ENCODE data around the gene FILIP1. TPM values are rescaled to one million over a fixed set of nuclear protein-coding genes. Genes with fewer than 3 reads are reported as not detected.

The FILIP1 gene
- total RNA-seq, 6 experiments from 2014 or later, result 0.09 to 0.24 (median 0.12) TPM

DNA sequence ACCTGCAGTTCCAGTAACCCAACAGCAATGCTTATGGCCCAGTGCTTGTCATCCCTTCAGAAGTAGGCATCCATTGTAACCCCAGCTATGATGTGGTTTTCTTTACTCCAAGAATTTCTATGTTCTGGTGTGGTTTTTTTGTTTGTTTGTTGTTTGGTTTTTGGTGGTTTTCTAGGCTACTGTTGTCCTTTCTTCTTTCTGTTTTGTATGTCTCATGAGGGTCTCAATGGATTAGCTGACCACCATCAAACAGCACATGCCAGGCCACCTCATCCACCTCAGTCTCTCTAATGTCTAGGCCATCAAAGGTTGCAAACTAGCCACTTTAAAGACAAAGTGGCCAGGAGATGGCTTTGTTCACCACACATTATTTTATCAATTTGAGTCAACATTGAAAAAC is 149.6 kb downstream of the FILIP1 start:
- no peak for DNase-seq
- Mint-ChIP-seq H3K27me3 (ENCODE audit: insufficient read depth) (no peaks in the 10 kb centered on the region; the same call in none of the 2 replicates), H3K27ac (no peak overlapping the region), H3K9me3 (no peaks in the 10 kb centered on the region), H3K4me3 (no peak overlapping the region), H3K36me3 (ENCODE audit: low read depth) (no peaks in the 10 kb centered on the region), H3K4me1 (ENCODE audit: low read depth) (no peaks in the 10 kb centered on the region; the same call in 1 of the 2 replicates)
- TF ChIP-seq, protein P1, sequence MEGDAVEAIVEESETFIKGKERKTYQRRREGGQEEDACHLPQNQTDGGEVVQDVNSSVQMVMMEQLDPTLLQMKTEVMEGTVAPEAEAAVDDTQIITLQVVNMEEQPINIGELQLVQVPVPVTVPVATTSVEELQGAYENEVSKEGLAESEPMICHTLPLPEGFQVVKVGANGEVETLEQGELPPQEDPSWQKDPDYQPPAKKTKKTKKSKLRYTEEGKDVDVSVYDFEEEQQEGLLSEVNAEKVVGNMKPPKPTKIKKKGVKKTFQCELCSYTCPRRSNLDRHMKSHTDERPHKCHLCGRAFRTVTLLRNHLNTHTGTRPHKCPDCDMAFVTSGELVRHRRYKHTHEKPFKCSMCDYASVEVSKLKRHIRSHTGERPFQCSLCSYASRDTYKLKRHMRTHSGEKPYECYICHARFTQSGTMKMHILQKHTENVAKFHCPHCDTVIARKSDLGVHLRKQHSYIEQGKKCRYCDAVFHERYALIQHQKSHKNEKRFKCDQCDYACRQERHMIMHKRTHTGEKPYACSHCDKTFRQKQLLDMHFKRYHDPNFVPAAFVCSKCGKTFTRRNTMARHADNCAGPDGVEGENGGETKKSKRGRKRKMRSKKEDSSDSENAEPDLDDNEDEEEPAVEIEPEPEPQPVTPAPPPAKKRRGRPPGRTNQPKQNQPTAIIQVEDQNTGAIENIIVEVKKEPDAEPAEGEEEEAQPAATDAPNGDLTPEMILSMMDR (IDR thresholded peaks at IDR 0.05), result no peak

DNA sequence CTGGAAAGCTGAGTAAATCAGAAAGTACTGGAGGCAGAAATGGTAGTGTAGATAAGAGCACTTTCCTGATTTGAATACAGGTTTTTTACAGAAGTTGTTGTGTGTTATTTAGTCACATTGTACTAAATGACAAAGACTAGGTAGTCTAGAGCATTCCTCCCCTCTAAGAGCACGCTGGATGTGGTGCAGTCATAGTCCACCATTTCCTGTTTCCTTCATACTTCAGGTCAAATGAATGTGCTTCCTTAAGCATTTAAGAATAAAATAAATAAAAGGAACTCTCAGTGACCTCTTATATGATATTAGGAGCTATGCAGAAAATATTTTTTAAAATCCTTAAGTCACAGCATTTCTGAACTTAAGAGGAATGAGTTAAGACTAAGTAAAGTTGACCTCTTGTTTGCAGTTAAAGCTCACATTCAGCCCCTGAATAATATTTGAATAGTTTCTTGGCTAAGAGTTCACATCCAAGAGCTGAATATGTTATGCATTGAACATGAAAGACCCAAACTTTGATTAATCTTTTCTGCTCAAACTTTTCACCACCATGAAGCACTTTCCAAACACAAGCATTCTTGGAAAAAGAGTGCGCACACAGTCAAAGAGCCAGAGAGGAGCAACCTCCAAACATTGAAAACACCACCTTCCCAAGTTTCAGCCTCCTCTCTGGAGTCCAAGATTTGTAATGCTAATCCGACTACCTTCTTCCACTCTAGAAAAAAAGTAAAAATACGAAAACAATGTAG is 155.6 kb downstream of the FILIP1 start:
- H3K36me3 Mint-ChIP-seq (ENCODE audit: low read depth), result no peaks in the 10 kb centered on the region
- DNase-seq, result no peak
- H3K4me3 Mint-ChIP-seq, result no peak overlapping the region
- H3K27ac Mint-ChIP-seq, result no peak overlapping the region
- peaks cover 39% of the 10 kb centered on the region for H3K4me1 Mint-ChIP-seq (ENCODE audit: low read depth)
- H3K27me3 Mint-ChIP-seq (ENCODE audit: insufficient read depth), result no peaks in the 10 kb centered on the region; the same call in 1 of the 2 replicates
- TF ChIP-seq, protein P1 (IDR thresholded peaks at IDR 0.05), result no peak
- H3K9me3 Mint-ChIP-seq, result no peaks in the 10 kb centered on the region

DNA sequence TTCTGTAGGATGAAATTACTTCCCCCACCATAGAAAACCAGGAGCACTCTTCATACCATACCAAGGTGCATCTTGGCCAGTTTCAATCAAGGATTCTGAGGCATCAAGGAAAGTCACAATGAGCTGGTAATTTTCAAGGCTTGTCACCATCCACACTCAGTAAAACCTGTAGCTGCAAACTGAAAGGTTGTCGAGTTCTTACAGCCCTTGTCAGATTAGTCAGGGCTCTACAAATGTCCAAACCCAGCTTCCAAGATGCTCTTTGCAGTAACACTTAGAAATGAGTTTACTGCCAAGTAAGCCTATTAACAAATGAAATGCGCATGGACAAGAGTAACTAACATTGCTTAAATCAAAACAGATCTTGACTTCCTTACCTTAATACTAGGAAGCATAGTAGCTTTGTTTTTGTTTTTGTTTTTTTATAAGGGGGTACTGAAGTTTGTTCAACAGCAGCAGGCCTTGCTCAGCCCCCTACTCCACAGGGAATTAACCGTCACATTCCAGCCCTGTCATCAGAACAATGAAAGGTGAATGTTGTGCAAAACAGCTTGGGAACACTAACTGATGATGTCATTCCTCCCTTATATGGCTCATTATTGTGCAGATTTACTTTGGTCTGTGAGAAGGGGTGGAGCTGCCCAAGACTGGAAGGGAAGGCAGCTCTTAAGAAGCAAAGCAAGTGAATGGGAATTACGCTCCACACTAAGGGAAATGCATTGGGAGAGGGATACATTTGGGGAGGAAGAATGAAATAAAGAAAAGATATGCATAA is 159.1 kb downstream of the FILIP1 start:
- Mint-ChIP-seq H3K36me3 (ENCODE audit: low read depth) (no peaks in the 10 kb centered on the region), H3K4me3 (peak overlapping the region; percentile 37), H3K9me3 (no peaks in the 10 kb centered on the region), H3K4me1 (ENCODE audit: low read depth) (peaks cover 73% of the 10 kb centered on the region), H3K27ac (peak overlapping the region; percentile 11), H3K27me3 (ENCODE audit: insufficient read depth) (no peaks in the 10 kb centered on the region)
- DNase-seq, result peak; percentile 28
- TF ChIP-seq, protein P1 (IDR thresholded peaks at IDR 0.05), result no peak

DNA sequence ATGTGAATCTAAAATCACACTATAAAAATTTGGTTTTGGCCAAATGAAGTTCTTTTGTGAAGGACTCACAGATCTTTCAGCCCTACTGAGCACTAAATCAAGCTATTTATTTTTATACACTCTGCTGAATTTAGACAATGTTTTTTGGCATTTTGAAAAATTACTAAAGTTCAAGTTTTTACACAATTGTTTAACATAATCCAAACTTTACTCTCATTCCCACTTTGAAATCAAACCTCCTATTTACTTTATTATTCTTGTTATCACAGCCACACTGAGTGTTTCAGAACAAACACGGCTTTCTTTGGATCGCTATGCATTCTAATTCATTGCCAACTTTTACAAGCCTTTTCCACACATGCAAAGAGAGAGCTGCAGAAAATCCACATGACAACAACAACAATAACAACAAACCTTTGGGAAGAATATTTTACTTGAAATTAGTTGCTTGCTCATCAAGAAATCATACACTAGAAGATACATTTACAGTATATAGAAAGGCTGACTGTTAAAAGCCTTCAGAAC is 159.9 kb downstream of the FILIP1 start:
- peak overlapping the region; percentile 11; the same call in 1 of the 2 replicates for H3K27ac Mint-ChIP-seq
- no peaks in the 10 kb centered on the region for H3K9me3 Mint-ChIP-seq
- no peak for DNase-seq
- H3K4me1 Mint-ChIP-seq (ENCODE audit: low read depth), result peaks cover 80% of the 10 kb centered on the region
- no peaks in the 10 kb centered on the region for H3K27me3 Mint-ChIP-seq (ENCODE audit: insufficient read depth)
- H3K4me3 Mint-ChIP-seq, result no peak overlapping the region
- no peaks in the 10 kb centered on the region for H3K36me3 Mint-ChIP-seq (ENCODE audit: low read depth)
- TF ChIP-seq, protein P1 (IDR thresholded peaks at IDR 0.05), result no peak

DNA sequence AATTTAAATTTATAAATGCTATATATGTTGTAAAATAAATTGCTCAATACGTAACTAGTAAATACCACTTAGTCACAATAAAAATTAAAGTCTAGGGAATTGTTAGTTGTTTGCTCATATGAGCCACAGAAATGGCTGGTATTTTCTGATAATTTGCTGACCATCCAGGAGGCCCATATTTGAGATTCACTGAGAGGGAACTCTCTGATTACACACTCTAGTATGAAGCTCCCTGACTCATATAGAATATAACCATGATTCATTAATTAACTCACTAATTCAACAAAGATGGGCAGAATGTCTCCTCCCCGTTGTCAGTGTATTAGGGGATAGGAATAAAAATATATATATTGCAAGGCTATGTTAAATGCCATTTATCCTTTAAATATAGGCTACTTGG is 162.4 kb downstream of the FILIP1 start:
- Mint-ChIP-seq H3K36me3 (ENCODE audit: low read depth) (no peaks in the 10 kb centered on the region), H3K9me3 (no peaks in the 10 kb centered on the region), H3K4me1 (ENCODE audit: low read depth) (peaks cover 79% of the 10 kb centered on the region), H3K4me3 (no peak overlapping the region), H3K27me3 (ENCODE audit: insufficient read depth) (no peaks in the 10 kb centered on the region), H3K27ac (peak overlapping the region; percentile 65)
- TF ChIP-seq, protein P1 (IDR thresholded peaks at IDR 0.05), result no peak
- DNase-seq, result peak; percentile 91
